Measurements from ENCODE around the gene PRDM4. TPM values are rescaled to one million over a fixed set of nuclear protein-coding genes. Genes with fewer than 3 reads are reported as not detected.

PRDM4 gene
- total RNA-seq, 4 donors from 2014 or later = 18.3 to 29.4 (median 26.8) TPM

GRCh38 chr12:107788690-107789458 is 27.9 kb upstream of the PRDM4 start:
- Histone ChIP-seq H3K9me3 (no peaks in the 10 kb centered on the region), H3K36me3 (no peaks in the 10 kb centered on the region), H3K27me3 (peaks cover 0 to 20% (median 0%) of the 10 kb centered on the region in 4 donors), H3K4me1 (no peaks in the 10 kb centered on the region), H3K27ac (replicated peaks in 1 of 4) (no peak overlapping the region), H3K4me3 (no peak overlapping the region)
- DNase-seq (ENCODE audit: extremely low spot score) = no peak
- intact Hi-C loops (cut with DNase I) = no loop called here
- TF ChIP-seq, protein P1, sequence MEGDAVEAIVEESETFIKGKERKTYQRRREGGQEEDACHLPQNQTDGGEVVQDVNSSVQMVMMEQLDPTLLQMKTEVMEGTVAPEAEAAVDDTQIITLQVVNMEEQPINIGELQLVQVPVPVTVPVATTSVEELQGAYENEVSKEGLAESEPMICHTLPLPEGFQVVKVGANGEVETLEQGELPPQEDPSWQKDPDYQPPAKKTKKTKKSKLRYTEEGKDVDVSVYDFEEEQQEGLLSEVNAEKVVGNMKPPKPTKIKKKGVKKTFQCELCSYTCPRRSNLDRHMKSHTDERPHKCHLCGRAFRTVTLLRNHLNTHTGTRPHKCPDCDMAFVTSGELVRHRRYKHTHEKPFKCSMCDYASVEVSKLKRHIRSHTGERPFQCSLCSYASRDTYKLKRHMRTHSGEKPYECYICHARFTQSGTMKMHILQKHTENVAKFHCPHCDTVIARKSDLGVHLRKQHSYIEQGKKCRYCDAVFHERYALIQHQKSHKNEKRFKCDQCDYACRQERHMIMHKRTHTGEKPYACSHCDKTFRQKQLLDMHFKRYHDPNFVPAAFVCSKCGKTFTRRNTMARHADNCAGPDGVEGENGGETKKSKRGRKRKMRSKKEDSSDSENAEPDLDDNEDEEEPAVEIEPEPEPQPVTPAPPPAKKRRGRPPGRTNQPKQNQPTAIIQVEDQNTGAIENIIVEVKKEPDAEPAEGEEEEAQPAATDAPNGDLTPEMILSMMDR (IDR thresholded peaks at IDR 0.05) = no peak
- TF ChIP-seq POLR2A (IDR thresholded peaks at IDR 0.05; ENCODE audit: low read depth) (no peak), EP300 (IDR thresholded peaks at IDR 0.05) (no peak), POLR2AphosphoS5 (IDR thresholded peaks at IDR 0.05) (no peak)
- WGBS = 76% methylated on average over 17 of the region's 17 CpGs

DNA sequence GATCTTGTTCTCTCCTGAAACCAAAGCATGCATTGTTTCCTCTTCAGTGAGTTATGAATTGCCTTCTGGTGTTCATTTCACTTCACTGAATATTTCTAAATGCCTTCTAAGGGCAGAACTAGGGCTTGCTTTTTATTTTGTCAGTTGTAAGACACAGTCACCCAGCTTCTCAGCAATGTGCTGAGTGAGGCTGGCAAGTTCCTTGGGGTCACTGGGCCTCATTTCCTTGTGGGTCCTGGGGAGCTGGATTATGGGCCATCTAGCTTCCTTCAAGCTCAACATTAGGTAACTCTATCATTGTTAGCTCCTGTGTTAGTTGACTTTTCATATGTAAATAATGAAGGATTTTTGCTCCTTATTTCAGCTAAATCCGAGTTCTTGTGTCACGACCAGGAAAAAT is 27.3 kb upstream of the PRDM4 start:
- Histone ChIP-seq H3K36me3 (no peaks in the 10 kb centered on the region), H3K4me1 (no peaks in the 10 kb centered on the region), H3K9me3 (no peaks in the 10 kb centered on the region), H3K27me3 (peaks cover 0 to 19% (median 0%) of the 10 kb centered on the region in 4 donors), H3K27ac (replicated peaks in 1 of 4) (no peak overlapping the region), H3K4me3 (no peak overlapping the region)
- intact Hi-C loops (cut with DNase I) = no loop called here
- no peak for DNase-seq (ENCODE audit: extremely low spot score)
- WGBS = 79% methylated on average over 2 of the region's 2 CpGs
- TF ChIP-seq POLR2AphosphoS5 (IDR thresholded peaks at IDR 0.05) = no peak
- no peak for TF ChIP-seq POLR2A (IDR thresholded peaks at IDR 0.05; ENCODE audit: low read depth)
- TF ChIP-seq, protein P1 (IDR thresholded peaks at IDR 0.05) = no peak
- TF ChIP-seq EP300 (IDR thresholded peaks at IDR 0.05) = no peak

DNA sequence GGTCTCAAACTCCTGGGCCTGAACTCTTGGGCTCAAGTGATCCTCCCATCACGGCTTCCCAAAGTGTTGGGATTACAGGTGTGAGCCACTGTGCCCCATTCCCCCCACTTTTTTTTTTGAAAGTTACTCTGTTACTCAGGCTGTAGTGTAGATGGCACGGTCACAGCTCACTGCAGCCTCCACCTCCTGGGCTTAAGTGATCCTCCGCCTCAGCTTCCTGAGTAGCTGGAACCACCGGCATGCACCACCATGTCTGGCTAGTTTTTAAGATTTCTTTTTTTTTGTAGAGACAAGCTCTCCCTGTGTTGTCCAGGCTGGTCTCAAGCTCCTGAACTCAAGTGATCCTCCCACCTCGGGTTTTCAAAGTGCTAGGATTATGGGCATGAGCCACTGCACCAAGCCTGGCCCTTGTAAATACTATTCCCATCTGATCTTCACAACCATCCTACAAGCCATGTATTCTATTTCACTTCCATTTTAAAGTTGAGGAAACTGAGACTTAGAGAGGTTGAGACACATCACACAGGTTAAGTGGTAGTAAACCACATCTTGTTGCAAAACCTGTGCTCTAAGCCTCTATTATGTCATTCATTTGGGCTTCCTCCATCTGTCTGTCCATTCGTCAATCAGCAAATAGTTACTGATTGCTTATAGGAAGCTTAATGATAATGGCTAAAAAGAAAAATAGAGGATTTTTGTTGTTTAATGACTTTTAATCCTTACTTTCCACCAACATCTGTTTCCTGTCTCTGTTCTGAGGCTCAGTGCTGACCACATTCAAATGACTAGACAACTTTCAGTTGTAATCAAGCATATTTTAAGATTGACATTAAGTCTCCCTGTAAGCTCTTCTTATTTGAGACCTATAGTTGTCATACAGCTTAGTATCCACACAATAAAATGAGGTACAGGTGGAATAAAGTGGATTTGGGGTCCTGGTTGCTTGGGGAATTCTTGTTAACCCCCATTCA is 22.8 kb upstream of the PRDM4 start:
- Histone ChIP-seq H3K36me3 (no peaks in the 10 kb centered on the region), H3K27ac (replicated peaks in 1 of 4) (no peak overlapping the region), H3K9me3 (peaks cover 0 to 3% (median 0%) of the 10 kb centered on the region in 4 donors), H3K4me1 (no peaks in the 10 kb centered on the region), H3K4me3 (no peak overlapping the region), H3K27me3 (peaks cover 0 to 9% (median 0%) of the 10 kb centered on the region in 4 donors)
- TF ChIP-seq POLR2A (IDR thresholded peaks at IDR 0.05; ENCODE audit: low read depth) = no peak
- no peak for TF ChIP-seq POLR2AphosphoS5 (IDR thresholded peaks at IDR 0.05)
- intact Hi-C loops (cut with DNase I) = no loop called here
- DNase-seq (ENCODE audit: extremely low spot score) = no peak
- 62% methylated on average over 6 of the region's 6 CpGs for WGBS

DNA sequence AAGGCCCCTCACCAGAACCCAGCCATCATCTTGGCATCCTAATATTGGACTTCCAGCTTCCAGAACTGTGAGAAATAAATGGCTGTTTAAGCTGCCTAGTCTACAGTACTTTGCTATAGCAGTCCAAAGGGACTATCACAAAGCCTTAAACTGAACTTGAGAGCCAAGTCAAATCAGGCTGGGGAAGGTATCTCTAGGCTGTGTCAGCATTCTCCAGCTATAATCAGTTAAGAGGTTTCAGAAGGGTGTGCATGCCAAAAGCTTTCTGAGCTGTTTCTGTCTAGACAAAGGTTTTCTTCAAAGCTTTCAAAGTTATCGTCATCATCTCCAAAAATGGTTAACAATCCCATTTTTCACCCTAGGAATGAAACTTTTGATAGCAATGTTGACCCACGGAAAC is 21.1 kb upstream of the PRDM4 start:
- no peak overlapping the region for H3K4me3 ChIP-seq
- H3K36me3 ChIP-seq = no peaks in the 10 kb centered on the region
- peaks cover 0 to 16% (median 0%) of the 10 kb centered on the region in 4 donors for H3K27me3 ChIP-seq
- no peak overlapping the region for H3K27ac ChIP-seq (replicated peaks in 1 of 4)
- DNase-seq (ENCODE audit: extremely low spot score) = no peak
- H3K9me3 ChIP-seq = peaks cover 0 to 3% (median 0%) of the 10 kb centered on the region in 4 donors
- TF ChIP-seq POLR2AphosphoS5 (IDR thresholded peaks at IDR 0.05) (no peak), EP300 (IDR thresholded peaks at IDR 0.05) (no peak), POLR2A (IDR thresholded peaks at IDR 0.05; ENCODE audit: low read depth) (no peak)
- no peaks in the 10 kb centered on the region for H3K4me1 ChIP-seq
- intact Hi-C loops (cut with DNase I) = no loop called here
- 33% methylated on average over 2 of the region's 2 CpGs for WGBS

DNA sequence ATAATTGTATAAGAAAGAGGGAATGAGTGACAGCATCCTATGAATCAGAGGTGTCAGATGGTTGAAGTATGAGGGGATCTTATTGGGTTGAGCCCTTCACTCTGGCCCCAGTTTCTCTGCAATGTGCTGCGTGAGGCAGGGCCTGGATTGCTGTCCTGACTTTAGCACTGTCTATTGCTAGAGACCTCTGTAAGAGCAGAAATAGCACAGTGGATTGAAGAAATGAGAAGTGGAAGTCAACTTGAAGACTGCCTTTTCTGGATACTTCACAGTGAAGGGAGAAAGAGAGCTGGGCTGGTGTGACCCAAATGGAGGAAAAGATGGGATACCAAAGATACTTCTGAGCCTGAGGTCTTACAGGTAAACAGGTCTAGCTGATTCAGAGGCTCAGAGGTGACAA is 19.4 kb upstream of the PRDM4 start:
- H3K27me3 ChIP-seq = peaks cover 0 to 33% (median 6%) of the 10 kb centered on the region in 4 donors
- no peaks in the 10 kb centered on the region for H3K36me3 ChIP-seq
- peaks cover 0 to 3% (median 0%) of the 10 kb centered on the region in 4 donors for H3K9me3 ChIP-seq
- intact Hi-C loops (cut with DNase I) = no loop called here
- TF ChIP-seq EP300 (IDR thresholded peaks at IDR 0.05) (no peak), POLR2AphosphoS5 (IDR thresholded peaks at IDR 0.05) (no peak), POLR2A (IDR thresholded peaks at IDR 0.05; ENCODE audit: low read depth) (no peak)
- TF ChIP-seq, protein P1 (IDR thresholded peaks at IDR 0.05) = no peak
- peaks cover under 1 to 5% (median 4%) of the 10 kb centered on the region in 4 donors for H3K4me1 ChIP-seq
- no peak overlapping the region for H3K27ac ChIP-seq (replicated peaks in 1 of 4)
- DNase-seq (ENCODE audit: extremely low spot score) = no peak
- H3K4me3 ChIP-seq = no peak overlapping the region
- WGBS = 0% methylated on average over 1 of the region's 1 CpG
